OCI-LY1 (cell line): ENCODE measurements around the gene CCL4.
"Not testable (repeated sequence)": the region's sequence is repeated elsewhere in the genome, so short reads cannot be mapped to it uniquely, and the experiment has no call there.

Experiments
- CTCF ChIP-seq: fragments of 200-600 bp; sonication (generic), shearing (Covaris generic); IDR thresholded peaks from 2 replicates; pipeline ENCODE4 v1.5.1; 2017; ENCODE audit warnings: mild to moderate bottlenecking, antibody characterized with exemption, low read length, moderate library complexity, mixed read lengths
- EZH2 ChIP-seq: fragments of 200-600 bp; sonication (generic), shearing (Covaris generic); IDR thresholded peaks from 2 replicates; pipeline ENCODE4 v1.8.0; 2017; ENCODE audit warnings: borderline replicate concordance, mixed run types, mild to moderate bottlenecking, antibody characterized with exemption, low read length, moderate library complexity, mixed read lengths

- not testable (repeated sequence) for TF ChIP-seq CTCF, EZH2
These were observed 4.6 kb downstream of the CCL4 start for GRCh38 chr17:36108265-36108664.
